CD4-positive, alpha-beta T cell treated with Interleukin-15 for 4 hours (primary cell): ENCODE results near the gene SLC39A10.
"Not testable (repeated sequence)": the region's sequence is repeated elsewhere in the genome, so short reads cannot be mapped to it uniquely, and the experiment has no call there.

Experiments used
- DNase-seq: peaks from one replicate; pipeline ENCODE4 v3.0.0-alpha.2; 2020; ENCODE audit warnings: low spot score

SLC39A10 gene

DNA sequence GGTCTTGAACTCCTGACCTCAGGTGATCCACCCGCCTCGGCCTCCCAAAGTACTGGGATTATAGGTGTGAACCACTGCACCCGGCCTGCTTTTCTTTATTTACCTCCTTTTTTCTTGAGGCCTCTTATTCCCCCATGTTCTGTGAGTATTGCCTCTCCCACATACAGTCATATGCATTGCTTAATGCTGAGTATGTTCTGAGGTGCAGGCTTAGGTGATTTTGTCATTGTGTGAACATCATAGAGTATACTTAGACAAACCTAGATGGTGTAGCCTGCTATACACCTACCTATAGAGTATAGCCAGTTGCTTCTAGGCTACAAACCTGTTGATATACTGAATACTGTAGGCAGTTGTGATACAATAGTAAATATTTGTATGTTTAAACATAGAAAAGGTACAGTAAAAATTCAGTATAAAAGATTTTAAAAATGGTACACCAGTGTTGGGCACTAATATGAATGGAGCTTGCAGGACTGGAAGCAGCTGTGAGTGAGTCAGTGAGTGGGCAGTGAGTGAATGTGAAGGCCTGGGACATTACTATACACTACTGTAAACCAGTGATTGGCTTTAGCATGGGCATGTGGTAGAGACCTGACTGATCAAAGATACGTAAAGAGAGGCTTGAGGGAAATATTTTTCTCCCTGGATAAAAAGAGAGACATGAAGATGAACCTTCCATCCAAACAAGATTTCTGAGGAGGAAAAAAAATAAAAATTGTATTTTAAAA lies 17.6 kb downstream of the SLC39A10 start:
- DNase-seq = no peak

DNA sequence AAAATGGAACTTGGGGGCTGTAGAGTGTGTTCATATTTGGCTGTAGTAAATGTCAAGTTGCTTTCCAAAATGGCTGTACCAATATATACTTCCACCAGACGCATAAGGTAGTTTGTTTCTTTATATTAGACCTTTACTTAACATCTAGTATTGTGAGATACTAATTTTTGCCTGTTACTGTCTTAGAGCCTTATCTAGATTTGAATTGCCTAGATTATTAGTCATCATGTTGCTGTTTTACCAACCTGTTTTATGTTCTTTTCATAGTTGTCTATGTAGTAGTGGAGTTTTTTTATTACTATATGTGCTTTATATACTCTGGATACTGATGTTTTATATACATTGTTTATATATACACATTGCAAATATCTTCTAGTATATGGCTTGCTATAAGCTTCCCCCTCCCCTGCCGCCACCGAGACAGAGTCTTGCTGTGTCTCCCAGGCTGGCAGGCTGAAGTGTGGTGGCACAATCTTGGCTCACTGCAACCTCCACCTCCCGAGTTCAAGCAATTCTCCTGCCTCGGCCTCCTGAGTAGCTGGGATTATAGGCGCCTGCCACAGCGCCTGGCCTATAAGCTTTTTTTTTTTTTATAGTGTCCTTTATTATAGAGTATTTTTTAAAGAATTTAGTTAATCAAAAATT lies 18.9 kb downstream of the SLC39A10 start:
- no peak for DNase-seq

DNA sequence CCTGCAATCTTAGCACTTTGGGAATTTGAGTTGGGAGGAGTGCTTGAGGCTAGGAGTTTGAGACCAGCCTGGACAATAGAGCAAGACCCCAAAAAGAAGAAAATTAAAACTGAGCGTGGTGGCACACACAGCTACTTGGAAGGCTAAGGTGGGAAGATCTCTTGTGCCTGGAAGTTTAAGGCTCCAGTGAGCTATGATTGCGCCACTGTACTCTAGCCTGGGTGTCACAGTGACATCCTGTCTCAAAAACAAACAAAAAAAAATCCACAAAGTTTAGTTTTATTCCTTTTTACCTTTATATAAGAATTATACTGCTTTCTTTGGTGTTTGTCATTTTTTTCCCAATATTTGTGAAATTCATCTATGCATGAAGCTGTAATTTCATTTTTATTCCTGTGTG lies 20.3 kb downstream of the SLC39A10 start:
- no peak for DNase-seq

DNA sequence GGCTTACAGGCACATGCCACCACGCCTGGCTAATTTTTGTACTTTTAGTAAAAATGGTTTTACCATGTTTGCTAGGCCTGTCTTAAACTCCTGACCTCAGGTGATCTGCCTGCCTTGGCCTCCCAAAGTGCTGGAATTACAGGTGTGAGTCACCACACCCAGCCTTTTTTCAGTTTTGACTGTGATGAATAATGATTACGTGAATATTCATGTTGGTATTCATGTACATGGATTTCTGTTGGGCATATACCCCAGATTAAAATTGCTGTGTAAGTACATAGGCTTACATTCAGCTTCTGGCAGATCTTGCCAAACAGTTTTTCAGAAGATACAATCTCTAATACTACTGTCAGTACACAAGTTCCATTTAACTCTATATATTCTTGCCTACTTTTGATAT lies 20.9 kb downstream of the SLC39A10 start:
- no peak for DNase-seq

DNA sequence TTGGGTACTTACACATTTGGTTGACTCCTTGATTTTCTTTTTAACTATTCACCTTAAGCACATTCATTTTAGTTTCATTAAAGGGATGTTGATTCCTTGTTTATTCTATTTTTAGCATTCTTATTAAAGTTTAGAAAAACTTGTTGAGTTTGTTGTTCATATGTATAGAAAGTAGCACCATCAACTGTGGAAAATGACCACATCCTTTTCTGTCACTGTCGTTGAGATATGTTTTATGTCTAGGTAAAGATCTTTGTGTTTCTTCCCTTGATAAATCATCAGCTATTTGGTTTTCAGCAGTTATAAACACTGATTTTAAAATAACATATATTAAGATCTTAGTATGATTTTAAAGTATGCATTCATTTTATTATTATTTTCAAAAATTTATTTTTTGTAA lies 25.1 kb downstream of the SLC39A10 start:
- no peak for DNase-seq

DNA sequence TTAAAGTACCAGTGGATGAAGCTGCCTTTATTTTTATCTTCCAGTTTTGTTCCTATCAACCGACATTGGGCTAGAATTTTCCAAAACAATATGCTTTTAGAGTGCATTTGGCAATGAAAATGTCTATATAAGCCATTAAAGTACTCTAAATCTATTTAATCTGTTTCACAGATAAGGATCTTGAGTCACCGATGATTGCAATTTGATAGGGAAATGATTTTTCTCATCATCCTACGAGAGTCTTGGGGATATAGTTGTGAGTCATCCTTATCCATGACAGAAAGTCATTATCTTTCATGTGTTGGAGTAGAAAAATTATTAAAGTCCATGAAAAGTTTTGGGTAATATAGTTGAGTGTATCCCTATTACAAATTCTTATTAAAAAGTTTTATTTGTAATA lies 26.1 kb downstream of the SLC39A10 start:
- no peak for DNase-seq

DNA sequence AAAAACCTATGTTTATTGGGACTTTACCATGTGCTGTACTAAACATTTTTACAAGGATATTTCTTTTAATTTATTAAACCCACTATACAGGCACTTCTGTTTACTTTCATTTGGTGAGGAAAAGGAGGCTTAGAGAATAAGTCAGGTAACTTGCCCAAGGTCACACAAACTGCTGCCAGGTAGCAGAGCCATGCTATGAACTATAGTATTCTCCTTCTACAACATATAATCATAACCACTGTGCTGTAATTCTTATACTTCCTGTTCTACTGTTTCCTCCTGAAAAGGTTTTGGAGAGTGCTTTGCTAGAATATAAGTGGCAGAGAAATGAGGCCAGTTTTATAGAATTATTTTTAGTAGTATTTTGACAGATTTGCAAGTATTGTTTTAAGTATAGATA lies 29.5 kb downstream of the SLC39A10 start:
- DNase-seq = no peak

DNA sequence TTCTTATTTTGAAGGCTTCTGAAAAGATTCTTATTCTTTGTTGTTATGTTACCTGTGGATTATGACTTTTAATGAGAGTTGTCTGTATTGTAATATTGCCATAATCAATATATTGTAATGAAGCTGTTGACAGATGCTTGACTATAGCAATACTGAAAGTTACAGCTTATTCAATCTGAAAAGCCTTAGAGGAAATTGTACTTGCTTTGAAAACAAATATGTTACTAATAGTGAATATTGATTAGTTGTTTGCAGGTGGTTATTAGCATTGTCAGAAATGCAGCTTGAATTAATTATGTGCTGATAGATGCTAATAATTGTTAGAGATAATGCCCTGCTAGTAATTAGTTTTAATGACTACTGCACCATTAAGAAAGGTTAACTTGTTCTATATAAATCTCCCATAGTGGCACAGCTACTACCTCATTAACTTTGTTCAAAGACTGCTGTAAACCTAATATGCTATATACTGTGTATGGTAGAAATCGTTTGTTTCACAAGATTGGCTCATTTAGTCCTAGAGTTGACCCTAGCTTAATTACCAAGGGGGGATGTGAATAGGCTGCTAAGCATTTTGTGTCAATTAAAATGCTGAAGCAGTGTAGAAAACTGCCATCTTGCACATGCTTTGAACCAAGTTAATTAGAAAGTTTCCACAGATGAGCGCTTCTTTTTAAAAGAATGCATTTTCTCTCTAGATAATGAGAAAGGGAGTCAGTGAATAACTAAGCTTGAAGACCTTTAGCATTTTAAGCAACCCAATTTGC lies 30.5 kb downstream of the SLC39A10 start:
- DNase-seq = no peak

DNA sequence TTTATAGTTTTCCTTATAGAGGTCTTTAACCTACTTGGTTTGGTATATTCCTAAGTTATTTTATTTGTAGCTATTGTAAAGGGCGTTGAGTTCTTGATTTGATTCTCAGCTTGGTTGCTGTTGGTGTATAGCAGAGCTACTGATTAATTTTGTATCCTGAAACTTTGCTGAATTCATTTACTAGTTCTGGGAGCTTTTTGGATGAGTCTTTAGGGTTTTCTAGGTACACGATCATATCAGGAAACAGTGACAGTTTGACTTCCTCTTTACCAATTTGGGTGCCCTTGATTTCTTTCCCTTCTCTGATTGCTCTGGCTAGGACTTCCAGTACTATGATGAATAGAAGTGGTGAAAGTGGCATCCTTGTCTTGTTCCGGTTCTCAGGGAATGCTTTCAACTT lies 35.5 kb downstream of the SLC39A10 start:
- not testable (repeated sequence) for DNase-seq

DNA sequence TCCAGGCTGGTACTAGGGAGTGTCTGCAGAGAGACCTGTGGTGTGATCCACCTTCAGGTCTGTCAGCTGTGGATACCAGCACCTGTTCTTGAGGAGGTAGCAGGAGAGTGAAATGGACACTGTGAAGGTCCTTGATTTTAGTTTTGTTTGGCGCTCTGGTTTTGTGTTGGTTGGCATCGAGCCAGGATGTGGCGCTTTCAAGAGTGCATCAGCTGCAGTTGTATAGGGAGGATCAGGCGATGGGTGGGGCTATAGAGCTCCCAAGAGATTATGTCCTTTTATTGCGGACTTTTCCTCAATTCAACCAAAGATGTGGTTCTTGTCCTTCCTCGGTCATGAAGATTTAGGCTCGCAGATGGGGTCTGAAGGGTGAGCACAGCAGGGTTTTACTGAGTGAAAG lies 37.5 kb downstream of the SLC39A10 start:
- DNase-seq = no peak

DNA sequence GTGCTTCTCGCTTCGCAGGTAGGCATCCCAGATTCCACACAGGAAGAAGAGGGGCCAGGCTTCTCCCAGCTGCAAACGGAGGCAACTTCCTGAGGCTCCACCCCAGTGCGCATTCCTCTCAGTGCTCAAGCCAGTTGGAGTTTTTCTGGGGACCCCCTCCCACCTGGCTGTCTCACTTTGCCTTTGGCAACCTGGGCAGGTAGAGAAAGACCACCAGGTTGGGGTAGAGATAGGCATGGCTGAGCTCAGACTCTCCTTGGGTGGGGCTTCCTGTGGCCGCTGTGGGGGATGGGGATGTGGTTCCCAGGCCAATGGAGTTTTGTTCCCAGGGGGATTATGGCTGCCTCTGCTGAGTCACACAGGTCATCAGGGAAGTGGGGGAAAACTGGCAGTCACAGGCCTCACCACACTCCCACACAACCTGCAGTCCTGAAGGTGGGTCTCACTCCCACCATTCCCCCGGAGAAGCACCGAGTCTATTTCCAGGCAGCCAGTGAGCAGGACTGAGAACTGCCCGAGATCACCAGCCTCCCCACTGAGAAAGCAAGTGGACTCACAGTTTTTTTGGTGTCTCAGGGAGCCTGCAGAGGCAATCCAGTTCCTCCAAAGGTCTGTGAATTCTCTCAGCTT lies 38.1 kb downstream of the SLC39A10 start:
- DNase-seq = no peak

DNA sequence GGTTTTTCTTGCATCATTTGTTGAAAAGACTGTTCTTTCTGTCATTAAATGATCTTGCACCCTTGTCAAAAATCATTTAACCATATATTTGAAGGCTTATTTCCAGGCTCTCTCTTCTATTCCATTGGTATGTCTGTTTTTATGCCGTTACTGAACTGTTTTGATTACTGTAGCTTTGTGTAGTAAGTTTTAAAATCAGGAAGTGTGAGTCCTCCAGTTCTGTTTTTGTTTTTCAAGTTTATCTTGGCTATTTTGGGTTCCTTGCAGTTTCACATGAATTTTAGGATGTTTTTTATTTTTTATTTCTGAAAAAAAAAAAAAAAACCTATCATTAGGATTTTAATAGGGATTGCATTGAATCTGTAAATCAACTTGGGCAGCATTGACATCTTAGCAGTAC lies 39.0 kb downstream of the SLC39A10 start:
- DNase-seq = no peak

DNA sequence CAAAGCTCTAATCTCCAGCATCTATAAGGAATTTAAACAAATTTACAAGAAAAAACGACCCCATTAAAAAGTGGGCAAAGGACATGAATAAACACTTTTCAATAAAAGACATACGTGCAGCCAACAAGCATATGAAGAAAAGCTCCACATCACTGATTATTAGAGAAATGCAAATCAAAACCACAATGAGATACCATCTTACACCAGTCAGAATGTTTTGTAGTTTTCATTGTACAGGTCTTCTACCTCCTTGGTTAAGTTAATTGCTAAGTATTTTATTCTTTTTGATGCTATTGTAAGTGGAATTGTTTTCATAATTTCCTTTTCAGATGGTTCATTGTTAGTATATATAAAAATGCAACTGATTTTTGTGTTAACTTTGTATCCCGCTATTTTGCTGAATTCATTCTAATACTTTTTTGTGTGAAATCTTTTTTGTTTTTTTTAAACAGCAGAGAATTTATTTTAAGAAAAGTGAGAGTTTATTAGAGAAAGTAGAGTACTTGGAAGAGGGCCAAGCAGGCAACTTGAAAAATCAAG lies 40.7 kb downstream of the SLC39A10 start:
- DNase-seq = no peak

DNA sequence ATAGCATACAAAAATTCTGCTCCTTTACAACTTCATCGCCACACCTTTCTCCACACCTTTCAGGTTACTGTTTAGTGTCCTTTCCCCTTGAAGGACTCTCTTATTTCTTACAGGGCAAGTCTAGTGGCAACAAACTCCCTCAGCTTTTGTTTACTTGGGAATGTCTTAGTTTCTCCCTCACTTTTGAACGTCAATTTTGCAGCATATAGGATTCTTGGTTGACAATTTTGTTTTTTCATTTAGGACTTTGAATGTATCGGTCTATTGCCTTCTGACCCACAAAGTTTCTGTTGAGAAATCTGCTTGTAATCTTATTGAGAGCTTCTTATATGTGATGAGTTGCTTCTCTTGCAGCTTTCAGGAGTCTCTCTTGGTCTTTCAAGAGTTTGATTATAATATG lies 43.5 kb downstream of the SLC39A10 start:
- no peak for DNase-seq

DNA sequence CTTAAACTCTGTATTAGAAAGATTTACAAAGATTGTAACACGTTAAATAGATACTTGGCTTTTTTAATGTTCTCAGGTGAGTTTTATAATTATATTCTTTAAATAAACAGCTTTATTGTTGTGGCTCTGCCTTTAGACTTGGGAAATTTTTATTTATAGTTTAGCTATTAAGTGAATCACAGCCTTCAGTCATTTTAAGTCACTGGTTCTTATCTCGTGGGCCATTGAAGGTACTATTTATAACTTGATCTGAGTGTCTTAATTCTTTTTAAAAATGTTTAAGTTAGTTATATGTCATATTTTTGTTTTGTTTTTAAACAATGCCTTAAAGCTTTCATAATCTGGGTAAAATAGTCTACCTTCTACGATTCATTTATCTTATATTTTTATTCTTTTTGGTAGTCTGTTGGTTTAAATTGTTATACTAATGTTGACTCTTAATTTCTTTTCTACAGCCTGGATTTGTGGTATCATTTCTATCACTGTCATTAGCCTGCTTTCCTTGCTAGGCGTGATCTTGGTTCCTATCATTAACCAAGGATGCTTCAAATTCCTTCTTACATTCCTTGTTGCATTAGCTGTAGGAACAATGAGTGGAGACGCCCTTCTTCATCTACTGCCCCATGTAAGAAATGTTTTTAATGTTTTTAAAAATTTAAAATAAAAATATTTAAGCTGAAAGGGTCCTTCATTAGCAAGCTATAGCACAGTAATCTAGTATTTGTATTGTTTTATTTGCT lies 49.3 kb downstream of the SLC39A10 start:
- no peak for DNase-seq

DNA sequence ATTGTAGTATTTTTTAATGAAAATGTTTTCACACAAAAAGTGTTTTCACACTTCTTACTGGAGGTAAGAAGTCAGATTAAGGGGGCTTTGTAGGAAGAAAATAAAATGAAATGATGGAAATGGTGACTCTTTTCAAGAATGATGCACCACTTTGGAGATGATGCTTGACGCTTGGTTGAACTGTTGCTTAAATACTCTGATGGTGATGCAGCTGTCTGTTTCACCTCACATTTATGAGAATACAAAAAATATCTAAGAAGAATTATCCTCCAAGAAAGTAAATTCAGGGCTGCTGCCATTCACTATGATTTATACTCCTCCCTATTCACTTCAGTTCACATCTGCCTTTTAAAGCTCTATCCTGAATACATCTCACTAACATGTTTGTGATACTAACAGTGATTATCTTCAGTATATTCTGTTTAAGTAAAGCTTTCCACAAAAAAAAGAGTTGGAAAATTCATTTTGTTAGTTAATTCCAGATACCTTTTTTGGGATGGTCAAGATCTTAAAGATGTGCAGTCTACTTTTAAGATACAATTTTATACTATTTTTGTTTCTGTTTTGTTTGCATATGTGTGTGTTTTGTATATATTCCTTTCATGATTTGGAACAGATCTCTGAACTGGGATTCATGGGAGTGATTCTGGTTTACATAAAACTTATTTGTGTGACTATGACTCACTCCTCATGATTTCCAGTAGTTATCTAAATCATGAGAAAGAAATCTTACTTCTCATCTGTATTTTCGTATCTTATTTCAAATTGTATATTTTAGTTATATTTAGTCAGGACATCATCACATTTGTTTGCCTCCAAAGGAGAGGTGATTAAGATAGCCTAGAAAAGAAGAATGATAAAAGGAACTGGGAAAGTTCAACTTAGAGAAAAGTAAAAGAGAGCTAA lies 53.1 kb downstream of the SLC39A10 start:
- no peak for DNase-seq

DNA sequence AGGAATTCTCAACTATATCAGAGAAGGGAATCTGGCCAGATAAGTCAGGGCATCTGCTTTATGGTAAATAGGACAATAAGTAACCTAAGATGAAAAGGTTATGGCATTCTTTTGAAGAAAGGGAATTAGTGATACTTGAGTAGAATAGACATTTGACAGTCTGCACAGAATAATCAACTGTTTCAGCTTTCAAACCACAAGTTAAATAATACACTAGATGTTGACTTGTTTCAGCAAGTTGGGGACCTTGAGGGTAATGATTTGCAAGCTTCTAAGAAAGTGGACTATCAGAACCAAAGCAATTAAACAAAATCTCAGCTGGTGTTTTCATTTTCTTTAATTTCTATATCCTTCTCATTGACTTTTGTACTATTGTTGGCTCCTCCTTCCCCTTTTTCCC lies 54.5 kb downstream of the SLC39A10 start:
- no peak for DNase-seq

DNA sequence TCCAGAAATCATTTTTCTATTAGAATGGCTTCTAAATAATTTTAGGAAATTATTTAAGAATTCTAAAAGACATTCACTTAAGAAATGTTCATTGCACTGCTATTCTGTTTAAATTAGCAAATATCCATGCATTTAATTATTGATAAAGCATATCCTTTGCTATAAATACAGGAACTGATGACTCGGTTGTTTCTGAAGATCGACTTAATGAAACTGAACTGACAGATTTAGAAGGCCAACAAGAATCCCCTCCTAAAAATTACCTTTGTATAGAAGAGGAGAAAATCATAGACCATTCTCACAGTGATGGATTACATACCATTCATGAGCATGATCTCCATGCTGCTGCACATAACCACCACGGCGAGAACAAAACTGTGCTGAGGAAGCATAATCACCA lies 59.4 kb downstream of the SLC39A10 start:
- no peak for DNase-seq

DNA sequence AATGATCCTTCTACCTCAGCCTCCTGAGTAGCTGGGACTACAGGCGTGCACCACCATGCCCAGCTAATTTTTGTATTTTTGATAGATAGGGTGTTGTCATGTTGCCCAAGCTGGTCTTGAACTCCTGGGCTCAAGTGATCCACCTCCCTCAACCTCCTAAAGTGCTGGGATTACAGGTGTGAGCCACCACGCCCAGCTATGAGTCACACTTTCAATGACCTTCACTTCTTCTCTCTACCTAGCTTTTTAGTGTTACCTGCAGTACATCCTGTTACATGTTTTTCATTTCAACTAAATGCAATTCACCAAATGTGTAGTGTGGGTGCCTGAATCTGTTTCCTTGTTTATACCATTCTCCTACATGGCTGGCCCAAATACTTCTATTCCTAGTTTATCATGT lies 64.0 kb downstream of the SLC39A10 start:
- DNase-seq = no peak

DNA sequence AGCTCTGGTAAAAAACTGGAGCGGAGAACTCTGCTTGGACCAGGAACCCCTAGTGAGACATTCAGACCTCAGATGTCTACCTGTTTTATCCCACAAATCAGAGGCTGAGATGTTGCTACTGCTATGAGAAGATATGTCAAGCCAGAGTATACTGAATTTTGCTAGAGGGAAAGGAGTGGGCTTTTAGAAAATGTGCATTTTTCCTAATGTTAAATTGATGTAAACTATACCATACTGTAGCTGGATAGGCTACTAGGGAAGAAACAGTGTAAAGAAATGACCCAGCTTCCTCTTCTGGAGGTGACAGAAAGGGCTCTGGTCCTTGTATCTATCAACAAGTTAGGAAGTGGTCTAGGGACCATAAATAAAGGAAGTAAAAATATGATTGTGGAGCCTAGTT lies 65.0 kb downstream of the SLC39A10 start:
- DNase-seq = no peak

DNA sequence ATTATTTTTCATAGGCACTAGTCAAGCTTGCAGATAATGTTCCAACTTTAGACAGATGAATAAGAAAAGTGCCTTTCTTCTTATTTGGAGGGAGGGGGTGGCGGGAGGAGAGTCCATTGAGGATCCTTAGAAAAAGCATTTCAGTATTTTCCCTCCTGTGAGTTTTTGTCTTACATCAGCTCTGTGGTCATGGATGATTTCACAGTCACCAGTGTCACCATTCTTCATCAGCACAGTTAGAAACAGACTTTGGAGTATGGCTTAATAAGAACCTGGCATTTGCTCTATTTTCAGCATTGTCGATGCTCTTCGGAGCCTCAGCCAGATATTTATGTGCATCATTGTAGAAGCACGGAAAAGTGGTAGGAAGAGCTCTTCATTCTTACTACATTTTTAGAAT lies 70.1 kb downstream of the SLC39A10 start:
- no peak for DNase-seq
